Liver (tissue), 9 donors: ENCODE measurements around the gene FOXO3. TPM values are rescaled to one million over a fixed set of nuclear protein-coding genes. Genes with fewer than 3 reads are reported as not detected.

ENCODE experiments used
- DNase-seq: peaks from one replicate; pipeline ENCODE4 v3.0.0-alpha.2; 2017; ENCODE audit warnings: low spot score
- H3K27ac ChIP-seq, 2 donors: one replicate each; pipeline ENCODE4 v1.7.0; 2013; ENCODE audit warnings: inconsistent platforms in 2 of 2, low read length in 2 of 2, control low read depth in 1 of 2, low read depth in 1 of 2, mild to moderate bottlenecking in 1 of 2
- H3K27me3 ChIP-seq, 4 donors: one replicate each; pipeline versions ENCODE4 v1.6.1 to v1.7.0; 2013; ENCODE audit warnings: low read length in 3 of 4, inconsistent platforms in 1 of 4, mild to moderate bottlenecking in 1 of 4, moderate library complexity in 1 of 4; ENCODE audit not compliant: control insufficient read depth in 4 of 4, insufficient read depth in 4 of 4
- H3K36me3 ChIP-seq, 4 donors: one replicate each; pipeline versions ENCODE4 v1.6.1 to v1.7.0; 2013; ENCODE audit warnings: low read length in 3 of 4, mild to moderate bottlenecking in 3 of 4, low read depth in 1 of 4, moderate library complexity in 1 of 4; ENCODE audit not compliant: control insufficient read depth in 4 of 4, insufficient read depth in 3 of 4
- H3K4me1 ChIP-seq, 4 donors: one replicate each; pipeline versions ENCODE4 v1.6.1 to v1.7.0; 2013; ENCODE audit warnings: low read length in 3 of 4, mild to moderate bottlenecking in 3 of 4, moderate library complexity in 1 of 4; ENCODE audit not compliant: control insufficient read depth in 4 of 4, insufficient read depth in 4 of 4
- H3K4me3 ChIP-seq, 3 donors: one replicate each; pipeline versions ENCODE4 v1.6.1 to v1.7.0; 2013; ENCODE audit warnings: low read length in 3 of 3, control low read depth in 1 of 3, low read depth in 1 of 3, mild to moderate bottlenecking in 1 of 3
- H3K9ac ChIP-seq, 2 donors: one replicate each; pipeline ENCODE4 v1.7.0; 2013; ENCODE audit warnings: low read length in 2 of 2, mild to moderate bottlenecking in 2 of 2, moderate library complexity in 2 of 2, control low read depth in 1 of 2, low read depth in 1 of 2
- H3K9me3 ChIP-seq, 4 donors: one replicate each; pipeline versions ENCODE4 v1.6.1 to v1.7.0; 2013; ENCODE audit warnings: low read length in 3 of 4; ENCODE audit not compliant: control insufficient read depth in 4 of 4
- HNF4A ChIP-seq, 2 donors: conservative IDR thresholded peaks; 2 replicates each; pipeline ENCODE4 v1.6.1; 2016; ENCODE audit warnings: antibody characterized with exemption in 2 of 2, mild to moderate bottlenecking in 2 of 2
- HNF4G ChIP-seq: IDR thresholded peaks from 2 replicates; pipeline ENCODE4 v1.6.1; 2016; ENCODE audit warnings: antibody characterized with exemption
- NR2F2 ChIP-seq: IDR thresholded peaks from 2 replicates; pipeline ENCODE4 v1.6.1; 2016; ENCODE audit warnings: antibody characterized with exemption
- RAD21 ChIP-seq, 2 donors: IDR thresholded peaks; 2 replicates each; pipeline ENCODE4 v1.6.1; 2016; ENCODE audit warnings: antibody characterized with exemption in 2 of 2, mild to moderate bottlenecking in 2 of 2
- RXRA ChIP-seq, 2 donors: IDR thresholded peaks; 2 replicates each; pipeline ENCODE4 v1.6.1; 2017 to 2018; ENCODE audit warnings: antibody characterized with exemption in 2 of 2, mild to moderate bottlenecking in 1 of 2
- SP1 ChIP-seq: IDR thresholded peaks from 2 replicates; pipeline ENCODE4 v1.6.1; 2018; ENCODE audit warnings: antibody characterized with exemption, mild to moderate bottlenecking
- WGBS: extraction: QIAGEN DNeasy Blood & Tissue Kit; methylation state at CpG from one replicate; pipeline ENCODE4 v1.1.7; 2013; 5-methylcytosine and 5-hydroxymethylcytosine counted together
- polyA plus RNA-seq, 2 donors: library from polyadenylated mRNA; stranded (reverse) in 1 of 2; unstranded in 1 of 2; fragments of 200-250 nt in 1 of 2; fragments of >200 nt in 1 of 2; fragmentation: Nextera tagmentation in 1 of 2; extraction: Ambion mirVana in 1 of 2; gene quantifications; one replicate each; pipeline versions ENCODE4 v1.2.1 to v1.2.3, GENCODE V29; 2013 to 2015
- total RNA-seq, 2 donors: library from RNA; depleted of rRNA; stranded (reverse); fragments of >200 nt; gene quantifications; one replicate each; pipeline ENCODE4 v1.2.3, GENCODE V29; 2014
- TF ChIP-seq, protein P1 (sequence below): IDR thresholded peaks from 2 replicates; pipeline ENCODE4 v1.6.1; 2016; ENCODE audit warnings: antibody characterized with exemption
- TF ChIP-seq, protein P2 (sequence below): IDR thresholded peaks from 2 replicates; pipeline ENCODE4 v1.6.1; 2016; ENCODE audit warnings: antibody characterized with exemption, mild to moderate bottlenecking
- TF ChIP-seq, protein P3 (sequence below): fragments of 150-350 bp; IDR thresholded peaks from 2 replicates; pipeline ENCODE4 v1.5.1; 2017; ENCODE audit warnings: improper control_type of control experiment, low read depth, low read length; ENCODE audit not compliant: missing input control
- TF ChIP-seq, protein P4 (sequence below): IDR thresholded peaks from 2 replicates; pipeline ENCODE4 v1.6.1; 2016; ENCODE audit warnings: antibody characterized with exemption
- donor health status: healthy.
- donor health status: healthy.
- donor health status: healthy.
- donor health status: healthy.
- donor health status: healthy.

Gene FOXO3
- total and polyA plus RNA-seq, 4 donors, result 6.0 to 72.2 (median 17.3) TPM

DNA sequence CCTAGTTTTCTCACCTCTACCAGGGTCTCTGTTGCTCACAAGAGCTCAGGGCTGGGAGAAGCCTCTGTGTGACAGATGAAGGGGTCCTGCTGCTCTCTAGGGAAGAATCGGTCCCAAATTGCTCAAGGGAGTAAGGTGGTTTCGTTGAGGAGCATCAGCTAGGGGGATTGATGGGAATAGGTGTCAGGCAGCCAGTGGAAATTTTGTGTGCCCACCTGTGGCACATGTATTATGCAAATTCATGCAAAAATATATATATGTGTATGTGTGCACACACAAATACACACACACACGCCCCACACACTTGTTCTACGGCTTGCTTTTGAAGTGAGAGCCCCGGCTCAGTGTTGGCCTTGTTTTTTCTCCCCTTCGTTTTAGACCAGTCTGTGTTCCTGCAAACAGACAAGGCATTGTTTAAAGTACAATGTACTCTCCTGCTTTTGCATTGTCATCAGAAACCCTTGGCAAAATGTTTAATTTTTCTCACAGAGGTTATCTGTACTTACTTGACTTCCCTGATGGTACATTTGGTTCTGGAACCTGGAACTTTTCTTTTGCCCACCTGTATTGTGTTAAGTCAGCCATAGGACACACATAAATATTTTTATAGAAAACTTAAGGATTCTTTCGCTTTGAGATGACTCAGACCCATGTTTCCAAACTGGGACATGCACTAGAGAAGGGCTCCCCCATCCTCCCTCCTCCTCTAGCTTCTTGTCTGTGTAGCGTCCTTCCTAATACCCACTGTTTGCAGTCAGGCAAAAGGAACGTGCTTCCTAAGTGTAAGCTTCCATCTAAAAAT lies 26.7 kb downstream of the FOXO3 start:
- no peaks in the 10 kb centered on the region for H3K9me3 ChIP-seq
- H3K9ac ChIP-seq, result no peak overlapping the region
- H3K4me3 ChIP-seq, result no peak overlapping the region
- DNase-seq, result no peak
- no peaks in the 10 kb centered on the region for H3K27me3 ChIP-seq
- WGBS, result 60% methylated on average over 9 of the region's 9 CpGs
- peak overlapping the region in 1 of 2 donors; percentile 22 for H3K27ac ChIP-seq
- peaks cover 24 to 60% (median 57%) of the 10 kb centered on the region in 4 donors for H3K4me1 ChIP-seq
- H3K36me3 ChIP-seq, result no peaks in the 10 kb centered on the region
- TF ChIP-seq, protein P1, sequence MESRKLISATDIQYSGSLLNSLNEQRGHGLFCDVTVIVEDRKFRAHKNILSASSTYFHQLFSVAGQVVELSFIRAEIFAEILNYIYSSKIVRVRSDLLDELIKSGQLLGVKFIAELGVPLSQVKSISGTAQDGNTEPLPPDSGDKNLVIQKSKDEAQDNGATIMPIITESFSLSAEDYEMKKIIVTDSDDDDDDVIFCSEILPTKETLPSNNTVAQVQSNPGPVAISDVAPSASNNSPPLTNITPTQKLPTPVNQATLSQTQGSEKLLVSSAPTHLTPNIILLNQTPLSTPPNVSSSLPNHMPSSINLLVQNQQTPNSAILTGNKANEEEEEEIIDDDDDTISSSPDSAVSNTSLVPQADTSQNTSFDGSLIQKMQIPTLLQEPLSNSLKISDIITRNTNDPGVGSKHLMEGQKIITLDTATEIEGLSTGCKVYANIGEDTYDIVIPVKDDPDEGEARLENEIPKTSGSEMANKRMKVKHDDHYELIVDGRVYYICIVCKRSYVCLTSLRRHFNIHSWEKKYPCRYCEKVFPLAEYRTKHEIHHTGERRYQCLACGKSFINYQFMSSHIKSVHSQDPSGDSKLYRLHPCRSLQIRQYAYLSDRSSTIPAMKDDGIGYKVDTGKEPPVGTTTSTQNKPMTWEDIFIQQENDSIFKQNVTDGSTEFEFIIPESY, result no peak
- peak in 1 of 2 donors; percentile 22 for TF ChIP-seq RAD21 (IDR thresholded peaks at IDR 0.05)
- no peak for TF ChIP-seq NR2F2

DNA sequence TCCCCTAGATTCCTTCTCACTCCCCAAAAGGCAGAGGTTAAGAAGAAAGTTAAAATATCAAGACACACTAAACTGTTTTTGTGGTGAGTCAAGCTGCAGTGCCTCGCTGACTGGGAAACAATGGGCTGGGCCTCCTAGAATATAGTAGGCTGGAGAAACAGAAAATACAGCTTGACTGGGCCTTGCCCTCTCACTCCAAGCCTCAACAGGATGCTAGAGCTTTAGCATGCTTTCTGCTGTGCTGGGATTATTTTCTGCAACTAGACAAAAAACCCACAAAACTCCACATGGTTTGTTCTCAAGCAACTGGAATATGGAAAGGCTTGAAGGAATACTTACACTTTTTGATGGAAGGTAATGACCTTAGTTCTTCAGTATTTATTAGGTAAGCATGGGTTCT lies 27.9 kb downstream of the FOXO3 start:
- Histone ChIP-seq H3K4me1 (peaks cover 19 to 59% (median 54%) of the 10 kb centered on the region in 4 donors), H3K27me3 (no peaks in the 10 kb centered on the region), H3K9me3 (no peaks in the 10 kb centered on the region), H3K9ac (no peak overlapping the region), H3K36me3 (no peaks in the 10 kb centered on the region), H3K4me3 (no peak overlapping the region), H3K27ac (peak overlapping the region in 1 of 2 donors; percentile 43)
- DNase-seq, result no peak
- TF ChIP-seq, protein P2, sequence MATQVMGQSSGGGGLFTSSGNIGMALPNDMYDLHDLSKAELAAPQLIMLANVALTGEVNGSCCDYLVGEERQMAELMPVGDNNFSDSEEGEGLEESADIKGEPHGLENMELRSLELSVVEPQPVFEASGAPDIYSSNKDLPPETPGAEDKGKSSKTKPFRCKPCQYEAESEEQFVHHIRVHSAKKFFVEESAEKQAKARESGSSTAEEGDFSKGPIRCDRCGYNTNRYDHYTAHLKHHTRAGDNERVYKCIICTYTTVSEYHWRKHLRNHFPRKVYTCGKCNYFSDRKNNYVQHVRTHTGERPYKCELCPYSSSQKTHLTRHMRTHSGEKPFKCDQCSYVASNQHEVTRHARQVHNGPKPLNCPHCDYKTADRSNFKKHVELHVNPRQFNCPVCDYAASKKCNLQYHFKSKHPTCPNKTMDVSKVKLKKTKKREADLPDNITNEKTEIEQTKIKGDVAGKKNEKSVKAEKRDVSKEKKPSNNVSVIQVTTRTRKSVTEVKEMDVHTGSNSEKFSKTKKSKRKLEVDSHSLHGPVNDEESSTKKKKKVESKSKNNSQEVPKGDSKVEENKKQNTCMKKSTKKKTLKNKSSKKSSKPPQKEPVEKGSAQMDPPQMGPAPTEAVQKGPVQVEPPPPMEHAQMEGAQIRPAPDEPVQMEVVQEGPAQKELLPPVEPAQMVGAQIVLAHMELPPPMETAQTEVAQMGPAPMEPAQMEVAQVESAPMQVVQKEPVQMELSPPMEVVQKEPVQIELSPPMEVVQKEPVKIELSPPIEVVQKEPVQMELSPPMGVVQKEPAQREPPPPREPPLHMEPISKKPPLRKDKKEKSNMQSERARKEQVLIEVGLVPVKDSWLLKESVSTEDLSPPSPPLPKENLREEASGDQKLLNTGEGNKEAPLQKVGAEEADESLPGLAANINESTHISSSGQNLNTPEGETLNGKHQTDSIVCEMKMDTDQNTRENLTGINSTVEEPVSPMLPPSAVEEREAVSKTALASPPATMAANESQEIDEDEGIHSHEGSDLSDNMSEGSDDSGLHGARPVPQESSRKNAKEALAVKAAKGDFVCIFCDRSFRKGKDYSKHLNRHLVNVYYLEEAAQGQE, result no peak
- no peak for TF ChIP-seq HNF4A (conservative IDR thresholded peaks at IDR 0.05)
- WGBS, result 67% methylated on average over 1 of the region's 1 CpG

DNA sequence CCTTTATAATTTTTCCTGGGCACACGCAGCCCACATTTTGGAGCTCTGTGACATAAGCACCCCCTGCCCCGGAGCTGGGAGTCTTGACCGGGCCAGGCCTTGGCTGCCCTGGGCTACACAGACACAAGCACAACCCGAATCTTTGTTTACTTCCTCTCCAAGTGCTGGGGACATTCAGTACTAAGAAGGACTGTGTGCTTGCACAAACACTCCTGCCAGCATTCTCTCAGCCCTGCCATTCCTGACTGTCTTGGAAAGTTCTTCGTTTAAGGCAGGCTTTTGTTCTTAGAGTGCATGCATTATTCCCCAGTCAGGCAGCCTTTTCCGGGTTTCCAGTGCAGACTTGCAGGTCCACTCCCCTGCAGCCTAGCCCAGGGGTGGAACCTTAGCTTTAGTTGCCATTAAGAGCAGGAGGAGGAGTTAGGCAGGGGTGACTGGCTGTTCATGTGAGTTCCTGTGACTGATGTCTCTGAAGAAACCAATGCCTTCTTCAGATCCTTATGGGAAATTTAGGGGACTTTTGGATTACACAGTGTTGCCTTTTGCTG lies 28.6 kb downstream of the FOXO3 start:
- Histone ChIP-seq H3K9ac (no peak overlapping the region), H3K4me3 (no peak overlapping the region)

More for the DNA sequence above, 28.6 kb downstream of the FOXO3 start:
- Histone ChIP-seq H3K27ac (peak overlapping the region; percentile 36 to 43), H3K4me1 (peaks cover 17 to 59% (median 53%) of the 10 kb centered on the region in 4 donors), H3K36me3 (no peaks in the 10 kb centered on the region), H3K27me3 (no peaks in the 10 kb centered on the region), H3K9me3 (no peaks in the 10 kb centered on the region)
- WGBS, result 14% methylated on average over 6 of the region's 6 CpGs
- DNase-seq, result no peak
- TF ChIP-seq NR2F2, result peak; percentile 88
- TF ChIP-seq, protein P3, sequence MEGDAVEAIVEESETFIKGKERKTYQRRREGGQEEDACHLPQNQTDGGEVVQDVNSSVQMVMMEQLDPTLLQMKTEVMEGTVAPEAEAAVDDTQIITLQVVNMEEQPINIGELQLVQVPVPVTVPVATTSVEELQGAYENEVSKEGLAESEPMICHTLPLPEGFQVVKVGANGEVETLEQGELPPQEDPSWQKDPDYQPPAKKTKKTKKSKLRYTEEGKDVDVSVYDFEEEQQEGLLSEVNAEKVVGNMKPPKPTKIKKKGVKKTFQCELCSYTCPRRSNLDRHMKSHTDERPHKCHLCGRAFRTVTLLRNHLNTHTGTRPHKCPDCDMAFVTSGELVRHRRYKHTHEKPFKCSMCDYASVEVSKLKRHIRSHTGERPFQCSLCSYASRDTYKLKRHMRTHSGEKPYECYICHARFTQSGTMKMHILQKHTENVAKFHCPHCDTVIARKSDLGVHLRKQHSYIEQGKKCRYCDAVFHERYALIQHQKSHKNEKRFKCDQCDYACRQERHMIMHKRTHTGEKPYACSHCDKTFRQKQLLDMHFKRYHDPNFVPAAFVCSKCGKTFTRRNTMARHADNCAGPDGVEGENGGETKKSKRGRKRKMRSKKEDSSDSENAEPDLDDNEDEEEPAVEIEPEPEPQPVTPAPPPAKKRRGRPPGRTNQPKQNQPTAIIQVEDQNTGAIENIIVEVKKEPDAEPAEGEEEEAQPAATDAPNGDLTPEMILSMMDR, result no peak
- TF ChIP-seq RXRA (IDR thresholded peaks at IDR 0.05), result peak; percentile 56 to 67
- peak; percentile 91 for TF ChIP-seq SP1
- peak; percentile 19 to 65 for TF ChIP-seq RAD21 (IDR thresholded peaks at IDR 0.05)
- TF ChIP-seq HNF4G, result no peak
- TF ChIP-seq, protein P4, sequence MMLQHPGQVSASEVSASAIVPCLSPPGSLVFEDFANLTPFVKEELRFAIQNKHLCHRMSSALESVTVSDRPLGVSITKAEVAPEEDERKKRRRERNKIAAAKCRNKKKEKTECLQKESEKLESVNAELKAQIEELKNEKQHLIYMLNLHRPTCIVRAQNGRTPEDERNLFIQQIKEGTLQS, result peak; percentile 45
- TF ChIP-seq, protein P2, result peak; percentile 50
